ENCODE results near the gene CYRIA.

The CYRIA gene

GRCh38 chr2:16680781-16681180 lies 15.1 kb upstream of the CYRIA start:
- peaks cover 4% of the 10 kb centered on the region for H3K4me1 ChIP-seq (ENCODE audit: insufficient read depth, low read length, severe bottlenecking)
- H3K9ac ChIP-seq (ENCODE audit: low read length) = no peak overlapping the region
- H3K9me2 ChIP-seq (ENCODE audit: low read depth, low read length) = no peaks in the 10 kb centered on the region
- H4K20me1 ChIP-seq (ENCODE audit: insufficient read depth, low read length) = no peaks in the 10 kb centered on the region
- no peaks in the 10 kb centered on the region for H3K36me3 ChIP-seq (ENCODE audit: insufficient read depth, low read length)
- H3K4me2 ChIP-seq (ENCODE audit: low read length) = no peak overlapping the region
- H3K27me3 ChIP-seq (ENCODE audit: insufficient read depth, low read length) = no peaks in the 10 kb centered on the region
- no peaks in the 10 kb centered on the region for H3K9me3 ChIP-seq (ENCODE audit: low read length)
- no peaks in the 10 kb centered on the region for H3K79me2 ChIP-seq (ENCODE audit: insufficient read depth, low read length)
- H3K4me3 ChIP-seq (ENCODE audit: low read depth, low read length, poor library complexity, severe bottlenecking) = no peak overlapping the region
- TF ChIP-seq EZH2 (IDR thresholded peaks at IDR 0.05; ENCODE audit: borderline replicate concordance, low read length) (no peak), CTCF (IDR thresholded peaks at IDR 0.05; ENCODE audit: low read length) (no peak)
- H3F3A ChIP-seq (ENCODE audit: insufficient read depth, low read length) = no peaks in the 10 kb centered on the region
- no peak overlapping the region for H2AFZ ChIP-seq (ENCODE audit: low read length)
- H3K27ac ChIP-seq (ENCODE audit: low read depth, low read length, poor library complexity, severe bottlenecking) = no peak overlapping the region

- no peak overlapping the region for H3K4me3 ChIP-seq (ENCODE audit: low read depth, low read length, poor library complexity, severe bottlenecking)
- H3K9me2 ChIP-seq (ENCODE audit: low read depth, low read length) = no peaks in the 10 kb centered on the region
- no peaks in the 10 kb centered on the region for H3K36me3 ChIP-seq (ENCODE audit: insufficient read depth, low read length)
- no peaks in the 10 kb centered on the region for H3K79me2 ChIP-seq (ENCODE audit: insufficient read depth, low read length)
- H3K4me1 ChIP-seq (ENCODE audit: insufficient read depth, low read length, severe bottlenecking) = peaks cover 4% of the 10 kb centered on the region
- H3K9me3 ChIP-seq (ENCODE audit: low read length) = no peaks in the 10 kb centered on the region
- no peak overlapping the region for H3K4me2 ChIP-seq (ENCODE audit: low read length)
- H3K9ac ChIP-seq (ENCODE audit: low read length) = no peak overlapping the region
- no peak overlapping the region for H2AFZ ChIP-seq (ENCODE audit: low read length)
- TF ChIP-seq EZH2 (IDR thresholded peaks at IDR 0.05; ENCODE audit: borderline replicate concordance, low read length) = no peak
- no peak for TF ChIP-seq CTCF (IDR thresholded peaks at IDR 0.05; ENCODE audit: low read length)
- H3K27me3 ChIP-seq (ENCODE audit: insufficient read depth, low read length) = no peaks in the 10 kb centered on the region
- no peaks in the 10 kb centered on the region for H3F3A ChIP-seq (ENCODE audit: insufficient read depth, low read length)
- no peak overlapping the region for H3K27ac ChIP-seq (ENCODE audit: low read depth, low read length, poor library complexity, severe bottlenecking)
- no peaks in the 10 kb centered on the region for H4K20me1 ChIP-seq (ENCODE audit: insufficient read depth, low read length)
Observed at GRCh38 chr2:16680304-16680703, 14.7 kb upstream of the CYRIA start.

- no peak overlapping the region for H3K27ac ChIP-seq (ENCODE audit: low read depth, low read length, poor library complexity, severe bottlenecking)
- no peak overlapping the region for H3K4me3 ChIP-seq (ENCODE audit: low read depth, low read length, poor library complexity, severe bottlenecking)
- TF ChIP-seq EZH2 (IDR thresholded peaks at IDR 0.05; ENCODE audit: borderline replicate concordance, low read length) (no peak), CTCF (IDR thresholded peaks at IDR 0.05; ENCODE audit: low read length) (no peak)
Observed at GRCh38 chr2:16678964-16679363, 13.3 kb upstream of the CYRIA start.

More at GRCh38 chr2:16678964-16679363, 13.3 kb upstream of the CYRIA start:
- Histone ChIP-seq H3K9me3 (ENCODE audit: low read length) (no peaks in the 10 kb centered on the region), H3F3A (ENCODE audit: insufficient read depth, low read length) (no peaks in the 10 kb centered on the region), H4K20me1 (ENCODE audit: insufficient read depth, low read length) (no peaks in the 10 kb centered on the region), H3K36me3 (ENCODE audit: insufficient read depth, low read length) (no peaks in the 10 kb centered on the region), H3K4me2 (ENCODE audit: low read length) (no peak overlapping the region), H3K79me2 (ENCODE audit: insufficient read depth, low read length) (no peaks in the 10 kb centered on the region), H3K27me3 (ENCODE audit: insufficient read depth, low read length) (no peaks in the 10 kb centered on the region), H3K9ac (ENCODE audit: low read length) (no peak overlapping the region), H2AFZ (ENCODE audit: low read length) (no peak overlapping the region), H3K4me1 (ENCODE audit: insufficient read depth, low read length, severe bottlenecking) (peaks cover 4% of the 10 kb centered on the region), H3K9me2 (ENCODE audit: low read depth, low read length) (no peaks in the 10 kb centered on the region)
